ENCODE results near the gene SBF2. TPM values are rescaled to one million over a fixed set of nuclear protein-coding genes. Genes with fewer than 3 reads are reported as not detected.

Gene SBF2
- total and polyA plus RNA-seq, 2 donors (not counting 3 experiments of a cell fraction or from before 2014, with no cell fraction given) = 15.4 to 42.4 TPM

GRCh38 chr11:10308201-10308954 is 14.4 kb upstream of the SBF2 start:
- no peaks in the 10 kb centered on the region for H3K36me3 ChIP-seq (ENCODE audit: control insufficient read depth in 2 of 2, extremely low read depth in 1 of 2, insufficient read depth in 2 of 2, low read length in 2 of 2)
- no TSS peak for BruUV-seq (replicated peaks)
- H3K27ac ChIP-seq (ENCODE audit: insufficient read depth, low read depth, low read length) = peak overlapping the region; percentile 80
- CTCF ChIA-PET = interaction anchor here (0.6 to 9.0 kb wide), 24 partner anchors 9 to 773 kb away, joined by 3 to 117 read pairs (median 6); no protein-coding TSS in a partner anchor
- DNase-seq (ENCODE audit: low read depth, low spot score) = no peak
- peaks cover 20% of the 10 kb centered on the region for H3K79me2 ChIP-seq (ENCODE audit: control insufficient read depth, insufficient read depth, low read length)
- H2AFZ ChIP-seq (ENCODE audit: low read depth, low read length) = no peak overlapping the region
- peaks cover 40% of the 10 kb centered on the region for H3K4me1 ChIP-seq (ENCODE audit: control insufficient read depth, extremely low read depth, insufficient read depth, low read length)
- peak; percentile 98 for FAIRE-seq
- no peaks in the 10 kb centered on the region for H3K27me3 ChIP-seq (ENCODE audit: control insufficient read depth in 2 of 2, insufficient read depth in 2 of 2, low read length in 2 of 2)
- H3K4me3 ChIP-seq (replicated peaks in 1 of 3; ENCODE audit: insufficient read depth in 1 of 3, low read depth in 1 of 3, low read length in 3 of 3) = peak overlapping the region in 2 of 3 experiments; percentile 33 to 91
- no peaks in the 10 kb centered on the region for H3K9me1 ChIP-seq (replicated peaks; ENCODE audit: control insufficient read depth, extremely low read depth, insufficient read depth, low read length)
- intact Hi-C loops (cut with micrococcal nuclease) (loop anchor here (1.0 to 5.0 kb wide), 10 partner anchors 15 to 696 kb away; no protein-coding TSS in a partner anchor), dilution Hi-C loops (cut with MboI; ENCODE audit: extremely low pct_ligation_motif_present, low sequenced_read_pairs) (no loop called here)
- POLR2A ChIA-PET = interaction anchor here (0.6 to 2.0 kb wide), 7 partner anchors 9 to 548 kb away, joined by 3 to 10 read pairs (median 5); no protein-coding TSS in a partner anchor
- H3K9me3 ChIP-seq (replicated peaks; ENCODE audit: control insufficient read depth, insufficient read depth, low read length) = no peaks in the 10 kb centered on the region
- TF ChIP-seq GATA2 (IDR thresholded peaks at IDR 0.05; ENCODE audit: insufficient read depth, insufficient read length, low read depth, low read length) (peak; percentile 85), POLR2A (IDR thresholded peaks at IDR 0.05; ENCODE audit: low read depth, low read length) (no peak), MAX (IDR thresholded peaks at IDR 0.05; ENCODE audit: insufficient read depth, insufficient read length) (peak; percentile 18), CTCF (IDR thresholded peaks at IDR 0.05; ENCODE audit: extremely low read depth in 1 of 2, insufficient read depth in 1 of 2, low read depth in 1 of 2, low read length in 2 of 2) (no peak), EZH2 (IDR thresholded peaks at IDR 0.05; ENCODE audit: borderline replicate concordance, low read depth, low read length, severe bottlenecking) (no peak), POLR2AphosphoS5 (IDR thresholded peaks at IDR 0.05; ENCODE audit: insufficient read depth, low read depth, low read length) (no peak), JUN (IDR thresholded peaks at IDR 0.05; ENCODE audit: borderline replicate concordance, insufficient read depth, insufficient read length, low read depth) (no peak), FOS (IDR thresholded peaks at IDR 0.05; ENCODE audit: borderline replicate concordance, insufficient read depth, low read length) (no peak)
- H3K9ac ChIP-seq (replicated peaks; ENCODE audit: extremely low read depth, insufficient read depth, low read length) = peak overlapping the region; percentile 45
- peak overlapping the region; percentile 91 for H3K4me2 ChIP-seq (ENCODE audit: insufficient read depth, low read length)
- H4K20me1 ChIP-seq (replicated peaks; ENCODE audit: control insufficient read depth, extremely low read depth, insufficient read depth, low read length) = no peaks in the 10 kb centered on the region
